OCI-LY7 (cell line): ENCODE measurements around the gene RAP1A. TPM values are rescaled to one million over a fixed set of nuclear protein-coding genes. Genes with fewer than 3 reads are reported as not detected.

Source experiments
- BruUV-seq: library from RNA; stranded (reverse); fragments of 400-500 nt; replicated peaks from 2 replicates; lab custom pipeline; 2021; lab: Mats Ljungman, UMichigan
- CTCF ChIA-PET: fragments of 300-600 bp; sonication (Branson Sonifier 250); formaldehyde crosslinking; loops from one replicate; lab custom pipeline; 2022; ENCODE audit warnings: antibody characterized with exemption; ENCODE audit not compliant: unreplicated experiment; lab: Charles Lee
- POLR2A ChIA-PET: fragments of 300-600 bp; sonication (Branson Sonifier 250); formaldehyde crosslinking; loops from one replicate; lab custom pipeline; 2022; ENCODE audit warnings: antibody characterized with exemption; lab: Charles Lee
- DNase-seq: peaks from one replicate; pipeline ENCODE4 v3.0.0-alpha.2; 2015; ENCODE audit warnings: low spot score
- H2AFZ ChIP-seq: fragments of 200-600 bp; sonication (generic), shearing (Covaris generic); 2 replicates; pipeline ENCODE4 v1.6.1; 2014; ENCODE audit warnings: mild to moderate bottlenecking, antibody characterized with exemption, low read length, moderate library complexity
- H3K27ac ChIP-seq: fragments of 200-600 bp; sonication (generic); 2 replicates; pipeline ENCODE4 v1.5.1; 2014; ENCODE audit warnings: mixed run types, low read depth, mild to moderate bottlenecking, moderate library complexity, low read length, inconsistent platforms; ENCODE audit not compliant: poor library complexity, severe bottlenecking
- H3K36me3 ChIP-seq: fragments of 200-600 bp; sonication (generic); 2 replicates; pipeline ENCODE4 v1.6.1; 2014; ENCODE audit warnings: mild to moderate bottlenecking, antibody characterized with exemption, low read length, moderate library complexity, mixed read lengths; ENCODE audit not compliant: insufficient read depth
- H3K4me1 ChIP-seq: fragments of 200-600 bp; sonication (generic); 2 replicates; pipeline ENCODE4 v1.5.1; 2014; ENCODE audit warnings: mild to moderate bottlenecking, low read length; ENCODE audit not compliant: insufficient read depth, poor library complexity, severe bottlenecking
- H3K4me2 ChIP-seq: fragments of 200-600 bp; sonication (generic); 2 replicates; pipeline ENCODE4 v1.6.1; 2014; ENCODE audit warnings: mild to moderate bottlenecking, low read length
- H3K4me3 ChIP-seq: fragments of 200-600 bp; sonication (generic); 2 replicates; pipeline ENCODE4 v1.5.1; 2014; ENCODE audit warnings: mild to moderate bottlenecking, low read depth, low read length; ENCODE audit not compliant: poor library complexity, severe bottlenecking
- H3K79me2 ChIP-seq: fragments of 200-600 bp; sonication (generic); 2 replicates; pipeline ENCODE4 v1.6.1; 2016; ENCODE audit warnings: low read depth, mild to moderate bottlenecking, low read length, moderate library complexity, mixed read lengths; ENCODE audit not compliant: insufficient read depth
- H3K9me2 ChIP-seq: fragments of 200-600 bp; sonication (generic); 2 replicates; pipeline ENCODE4 v1.6.1; 2016; ENCODE audit warnings: mild to moderate bottlenecking, low read length, mixed read lengths; ENCODE audit not compliant: insufficient read depth
- H3K9me3 ChIP-seq: fragments of 200-600 bp; sonication (generic); 2 replicates; pipeline ENCODE4 v1.6.1; 2014; ENCODE audit warnings: mild to moderate bottlenecking, mixed run types, low read length, mixed read lengths
- H4K20me1 ChIP-seq: fragments of 200-600 bp; sonication (generic); 2 replicates; pipeline ENCODE4 v1.6.1; 2014; ENCODE audit warnings: mild to moderate bottlenecking, antibody characterized with exemption, low read length, moderate library complexity, mixed read lengths; ENCODE audit not compliant: insufficient read depth
- EZH2phosphoT487 ChIP-seq: fragments of 200-600 bp; sonication (generic); IDR thresholded peaks from 2 replicates; pipeline ENCODE4 v1.6.1; 2018; ENCODE audit warnings: low read depth, borderline replicate concordance, mild to moderate bottlenecking, mixed run types, antibody characterized with exemption, low read length, moderate library complexity, mixed read lengths
- intact Hi-C: fragments of 100-400 bp; cut with micrococcal nuclease; formaldehyde crosslinking; loops from one replicate; pipeline ENCODE4 v1.10.0; 2022; ENCODE audit not compliant: unreplicated experiment
- total RNA-seq, 2 experiments: library from RNA; depleted of rRNA in 1 of 2; stranded (reverse); fragments of >200 nt in 1 of 2; shearing (Covaris generic) in 1 of 2; gene quantifications; 2 replicates each; pipeline ENCODE4 v1.2.3, GENCODE V29; 2014 to 2022
- TF ChIP-seq, protein P1 (sequence below): fragments of 200-600 bp; sonication (generic); conservative IDR thresholded peaks from 2 replicates; pipeline ENCODE4 v1.5.1; 2014; ENCODE audit warnings: mild to moderate bottlenecking, antibody characterized with exemption, low read length, moderate library complexity, mixed read lengths

Gene RAP1A
- total RNA-seq, 2 experiments from 2014 or later: 10.4 to 86.3 TPM

- H4K20me1 ChIP-seq: no peaks in the 10 kb centered on the region
- no peaks in the 10 kb centered on the region for H3K79me2 ChIP-seq
- no peaks in the 10 kb centered on the region for H3K9me2 ChIP-seq
- no peak overlapping the region for H3K27ac ChIP-seq
- no peaks in the 10 kb centered on the region for H3K36me3 ChIP-seq
- no peak overlapping the region for H3K4me3 ChIP-seq
- CTCF ChIA-PET: no interaction called here
- peak overlapping the region; percentile 16; the same call in 1 of the 2 replicates for H3K4me2 ChIP-seq
- peaks cover 11% of the 10 kb centered on the region for H3K4me1 ChIP-seq
- TSS peak; percentile 51 for BruUV-seq
- no peaks in the 10 kb centered on the region for H3K9me3 ChIP-seq
- intact Hi-C loops: no loop called here
- DNase-seq: no peak
- TF ChIP-seq, protein P1, sequence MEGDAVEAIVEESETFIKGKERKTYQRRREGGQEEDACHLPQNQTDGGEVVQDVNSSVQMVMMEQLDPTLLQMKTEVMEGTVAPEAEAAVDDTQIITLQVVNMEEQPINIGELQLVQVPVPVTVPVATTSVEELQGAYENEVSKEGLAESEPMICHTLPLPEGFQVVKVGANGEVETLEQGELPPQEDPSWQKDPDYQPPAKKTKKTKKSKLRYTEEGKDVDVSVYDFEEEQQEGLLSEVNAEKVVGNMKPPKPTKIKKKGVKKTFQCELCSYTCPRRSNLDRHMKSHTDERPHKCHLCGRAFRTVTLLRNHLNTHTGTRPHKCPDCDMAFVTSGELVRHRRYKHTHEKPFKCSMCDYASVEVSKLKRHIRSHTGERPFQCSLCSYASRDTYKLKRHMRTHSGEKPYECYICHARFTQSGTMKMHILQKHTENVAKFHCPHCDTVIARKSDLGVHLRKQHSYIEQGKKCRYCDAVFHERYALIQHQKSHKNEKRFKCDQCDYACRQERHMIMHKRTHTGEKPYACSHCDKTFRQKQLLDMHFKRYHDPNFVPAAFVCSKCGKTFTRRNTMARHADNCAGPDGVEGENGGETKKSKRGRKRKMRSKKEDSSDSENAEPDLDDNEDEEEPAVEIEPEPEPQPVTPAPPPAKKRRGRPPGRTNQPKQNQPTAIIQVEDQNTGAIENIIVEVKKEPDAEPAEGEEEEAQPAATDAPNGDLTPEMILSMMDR: no peak
- TF ChIP-seq EZH2phosphoT487: no peak
- POLR2A ChIA-PET: interaction anchor here (0.7 kb wide), 1 partner anchor 11 kb away, joined by 3 read pairs; no protein-coding TSS in a partner anchor
- H2AFZ ChIP-seq: no peak overlapping the region
Observed at GRCh38 chr1:111723871-111724270, 104.3 kb downstream of the RAP1A start.

GRCh38 chr1:111725192-111725591 lies 105.6 kb downstream of the RAP1A start:
- no peaks in the 10 kb centered on the region for H3K79me2 ChIP-seq
- no peak for TF ChIP-seq EZH2phosphoT487
- TF ChIP-seq, protein P1: no peak
- no peaks in the 10 kb centered on the region for H4K20me1 ChIP-seq
- no peaks in the 10 kb centered on the region for H3K36me3 ChIP-seq
- BruUV-seq: no TSS peak
- ChIA-PET CTCF (no interaction called here), POLR2A (interaction anchor here (0.5 kb wide), 1 partner anchor 63 kb away, joined by 4 read pairs; no protein-coding TSS in a partner anchor)
- peaks cover 11% of the 10 kb centered on the region for H3K4me1 ChIP-seq
- DNase-seq: no peak
- H2AFZ ChIP-seq: no peak overlapping the region
- no peak overlapping the region for H3K4me3 ChIP-seq
- no peak overlapping the region for H3K27ac ChIP-seq
- no peaks in the 10 kb centered on the region for H3K9me3 ChIP-seq
- intact Hi-C loops: no loop called here
- H3K4me2 ChIP-seq: no peak overlapping the region
- H3K9me2 ChIP-seq: no peaks in the 10 kb centered on the region

DNA sequence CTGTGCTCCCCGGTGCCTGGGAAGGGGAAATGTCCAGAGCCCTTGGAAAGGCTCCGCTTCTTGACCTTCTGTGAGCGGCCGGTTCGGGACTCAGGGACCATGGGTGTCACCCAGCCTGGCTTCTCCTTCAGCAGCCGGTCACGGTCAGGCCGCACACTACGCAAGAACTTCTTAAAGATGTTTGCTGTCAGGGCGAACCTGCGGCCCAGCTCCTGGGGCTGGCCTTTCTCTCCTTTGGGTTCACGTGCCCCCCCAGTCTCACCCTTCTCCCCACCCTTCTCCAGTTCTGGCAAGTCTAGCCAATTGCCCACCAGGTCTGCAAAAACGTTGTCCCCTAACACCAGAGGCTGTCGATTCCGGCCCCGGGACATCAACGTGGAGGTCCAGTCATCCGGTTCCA lies 107.5 kb downstream of the RAP1A start:
- H3K9me3 ChIP-seq: no peaks in the 10 kb centered on the region
- no peaks in the 10 kb centered on the region for H4K20me1 ChIP-seq
- CTCF ChIA-PET: no interaction called here
- BruUV-seq: no TSS peak
- no peak overlapping the region for H3K4me2 ChIP-seq
- intact Hi-C loops: no loop called here
- H3K9me2 ChIP-seq: no peaks in the 10 kb centered on the region
- no peak overlapping the region for H3K27ac ChIP-seq
- H3K4me1 ChIP-seq: peaks cover 11% of the 10 kb centered on the region
- DNase-seq: no peak
- no peak overlapping the region for H3K4me3 ChIP-seq
- no peaks in the 10 kb centered on the region for H3K36me3 ChIP-seq
- H3K79me2 ChIP-seq: no peaks in the 10 kb centered on the region
- POLR2A ChIA-PET: interaction anchor here (0.6 to 0.9 kb wide), 3 partner anchors 9 to 228 kb away, joined by 3 to 6 read pairs (median 3); no protein-coding TSS in a partner anchor
- no peak overlapping the region for H2AFZ ChIP-seq
- TF ChIP-seq, protein P1: no peak
- no peak for TF ChIP-seq EZH2phosphoT487
